HG03354 (cell line): Measurements from ENCODE around the gene ZNF556.
"Not testable (repeated sequence)": the region's sequence is repeated elsewhere in the genome, so short reads cannot be mapped to it uniquely, and the experiment has no call there.

ENCODE experiments used
- ATAC-seq: cut with Tn5 transposase; IDR thresholded peaks from one replicate; pipeline ENCODE4 v1.9.1; 2021; ENCODE audit warnings: mild to moderate bottlenecking; ENCODE audit not compliant: unreplicated experiment, poor library complexity, severe bottlenecking

The ZNF556 gene

GRCh38 chr19:2902590-2903218, 35.6 kb downstream of the ZNF556 start:
- ATAC-seq: no peak

DNA sequence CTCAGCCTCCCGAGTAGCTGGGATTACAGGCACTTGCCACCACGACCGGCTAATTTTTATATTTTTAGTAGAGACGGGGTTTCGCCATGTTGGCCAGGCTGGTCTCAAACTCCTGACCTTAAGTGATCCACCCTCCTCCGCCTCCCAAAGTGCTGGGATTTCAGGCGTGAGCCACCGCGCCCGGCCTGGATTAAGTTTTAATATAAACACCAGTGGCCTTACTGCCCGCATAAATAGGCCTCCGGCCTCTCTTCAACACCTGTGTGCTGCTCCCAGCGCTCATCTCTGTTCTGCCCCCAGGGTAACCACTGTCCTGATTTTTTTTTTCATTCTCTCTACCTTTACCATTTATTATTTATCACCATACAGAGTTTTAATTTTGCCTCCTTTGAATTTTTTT, 36.2 kb downstream of the ZNF556 start:
- not testable (repeated sequence) for ATAC-seq

DNA sequence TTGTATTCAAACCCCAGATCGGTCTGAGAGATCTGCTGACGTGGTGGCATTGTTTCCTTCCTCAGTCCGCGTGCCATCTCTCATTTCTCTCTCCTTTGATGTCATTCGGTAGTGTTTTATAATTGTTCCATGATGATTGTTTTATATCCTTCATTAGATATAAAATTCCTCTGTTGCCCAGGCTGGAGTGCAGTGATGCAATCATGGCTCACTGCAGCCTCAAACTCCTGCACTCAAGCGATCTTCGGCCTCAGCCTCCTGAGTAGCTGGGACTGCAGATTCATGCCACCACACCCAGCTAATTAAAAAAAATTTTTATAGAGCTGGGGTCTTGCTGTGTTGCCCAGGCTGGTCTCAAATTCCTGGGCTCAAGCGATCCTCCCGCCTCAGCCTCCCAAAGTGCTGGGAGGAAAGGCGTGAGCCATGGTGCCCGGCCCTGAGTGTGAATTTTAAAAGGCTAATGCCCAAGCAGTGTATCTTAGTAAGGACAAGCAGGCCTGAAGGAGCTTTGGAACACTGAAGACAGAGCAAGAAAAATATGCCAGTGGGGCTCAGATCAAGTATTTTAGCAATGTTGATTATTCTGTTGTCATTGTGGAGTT, 38.9 kb downstream of the ZNF556 start:
- ATAC-seq: no peak

DNA sequence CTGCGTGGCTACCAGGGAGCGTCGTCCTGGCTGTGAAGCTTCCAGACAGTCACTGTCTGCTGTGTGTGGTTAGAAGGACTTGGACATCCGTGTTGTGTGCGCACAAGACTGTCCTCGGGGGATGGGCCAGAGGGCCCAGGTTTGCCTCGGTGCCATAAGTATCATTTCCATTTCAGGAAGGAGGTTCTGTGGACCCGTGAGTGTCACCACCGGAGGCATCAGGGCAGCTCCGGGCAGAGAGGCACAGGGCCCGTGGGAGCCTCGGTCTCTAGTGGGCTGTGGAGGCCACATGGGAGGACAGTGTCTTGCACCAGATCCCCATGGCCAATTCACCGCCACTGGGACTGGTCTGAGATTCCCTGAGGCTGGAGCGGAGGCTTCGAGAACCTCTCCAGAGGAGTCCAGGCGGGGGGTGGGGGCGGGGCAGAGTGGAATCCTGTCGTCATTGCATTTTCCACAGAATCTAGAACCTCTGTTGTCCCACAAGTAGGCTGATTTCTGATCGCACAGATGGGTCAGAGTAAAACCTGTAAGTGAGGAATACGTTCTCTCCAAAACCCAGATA, 39.6 kb downstream of the ZNF556 start:
- no peak for ATAC-seq

DNA sequence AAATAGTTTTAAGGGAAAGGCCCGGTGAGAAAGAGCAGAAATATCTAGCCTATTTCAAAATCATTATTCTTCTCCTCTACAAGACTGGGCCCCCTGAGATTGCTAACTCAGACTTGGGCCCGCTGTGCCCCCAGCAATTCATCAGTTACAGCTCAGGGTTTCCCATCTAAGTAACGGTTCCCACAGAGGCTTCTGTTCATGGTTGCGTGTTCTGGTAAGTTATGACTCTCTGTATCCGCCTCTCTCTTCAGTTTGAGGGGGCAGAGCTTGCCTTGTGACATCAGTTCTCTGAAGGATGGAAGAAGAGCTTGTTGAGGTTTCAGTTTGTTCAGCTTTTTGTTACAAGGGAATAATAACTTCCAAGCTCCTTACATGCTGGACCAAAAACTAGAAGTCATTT, 45.2 kb downstream of the ZNF556 start:
- no peak for ATAC-seq

DNA sequence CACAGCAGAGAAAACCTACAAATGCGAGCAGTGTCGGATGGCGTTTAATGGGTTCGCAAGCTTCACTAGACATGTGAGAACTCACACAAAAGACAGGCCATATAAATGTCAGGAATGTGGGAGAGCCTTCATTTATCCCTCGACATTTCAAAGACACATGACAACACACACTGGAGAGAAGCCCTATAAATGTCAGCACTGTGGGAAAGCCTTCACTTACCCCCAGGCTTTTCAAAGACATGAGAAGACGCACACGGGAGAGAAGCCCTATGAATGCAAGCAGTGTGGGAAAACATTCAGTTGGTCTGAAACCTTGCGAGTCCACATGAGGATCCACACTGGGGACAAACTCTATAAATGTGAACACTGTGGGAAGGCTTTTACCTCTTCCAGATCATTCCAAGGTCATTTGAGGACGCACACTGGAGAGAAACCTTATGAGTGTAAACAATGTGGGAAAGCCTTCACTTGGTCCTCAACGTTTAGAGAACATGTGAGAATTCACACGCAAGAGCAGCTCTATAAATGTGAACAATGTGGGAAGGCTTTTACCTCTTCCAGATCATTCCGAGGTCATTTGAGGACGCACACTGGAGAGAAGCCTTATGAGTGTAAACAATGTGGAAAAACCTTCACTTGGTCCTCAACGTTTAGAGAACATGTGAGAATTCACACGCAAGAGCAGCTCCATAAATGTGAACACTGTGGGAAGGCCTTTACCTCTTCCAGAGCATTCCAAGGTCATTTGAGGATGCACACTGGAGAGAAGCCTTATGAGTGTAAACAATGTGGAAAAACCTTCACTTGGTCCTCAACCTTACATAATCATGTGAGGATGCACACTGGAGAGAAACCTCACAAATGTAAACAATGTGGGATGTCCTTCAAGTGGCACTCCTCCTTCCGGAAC, 50.4 kb downstream of the ZNF556 start:
- no peak for ATAC-seq

GRCh38 chr19:2922987-2923386, 55.9 kb downstream of the ZNF556 start:
- no peak for ATAC-seq

- no peak for ATAC-seq
These were observed 56.4 kb downstream of the ZNF556 start for GRCh38 chr19:2923510-2923909.

- no peak for ATAC-seq
These were observed 59.4 kb downstream of the ZNF556 start for GRCh38 chr19:2926341-2927031.

GRCh38 chr19:2927032-2927430, 59.9 kb downstream of the ZNF556 start:
- no peak for ATAC-seq
